ENCODE data around the gene CTIF. TPM values are rescaled to one million over a fixed set of nuclear protein-coding genes. Genes with fewer than 3 reads are reported as not detected.

The CTIF gene
- total and polyA plus RNA-seq, 7 experiments from 2014 or later: 1.3 to 11.2 (median 2.5) TPM; not detected in 2

DNA sequence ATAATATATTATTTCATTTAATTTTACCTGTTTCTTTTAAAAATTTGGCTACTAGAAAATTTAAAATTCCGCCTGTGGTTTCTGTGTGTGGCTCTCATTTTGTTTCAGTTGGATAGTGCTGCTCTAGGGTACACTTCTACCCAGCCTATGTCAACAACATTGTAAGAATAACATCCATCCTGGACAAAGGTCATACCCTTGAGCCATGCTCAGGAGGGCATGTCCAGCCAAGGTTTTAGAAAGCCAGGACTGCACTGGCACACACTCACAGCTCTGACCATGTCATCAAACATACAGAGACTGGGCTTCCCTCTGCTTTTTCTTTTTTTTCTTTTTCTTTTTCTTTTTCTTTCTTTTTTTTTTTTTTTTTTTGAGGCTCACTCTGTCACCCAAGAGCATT is 96.1 kb downstream of the CTIF start:
- DNase-seq: no peak
- ChIA-PET POLR2A (no interaction called here), CTCF (no interaction called here)
- intact Hi-C loops (cut with micrococcal nuclease): no loop called here
- no peaks in the 10 kb centered on the region for H3K27me3 ChIP-seq (ENCODE audit: control insufficient read depth in 2 of 2, insufficient read depth in 2 of 2, low read length in 2 of 2)
- ATAC-seq: no peak
- H3K36me3 Mint-ChIP-seq: no peaks in the 10 kb centered on the region
- H3K4me1 ChIP-seq (ENCODE audit: control insufficient read depth in 2 of 2, insufficient read depth in 2 of 2, low read length in 2 of 2): no peaks in the 10 kb centered on the region
- no peaks in the 10 kb centered on the region for H3K36me3 ChIP-seq (ENCODE audit: control insufficient read depth in 2 of 3, insufficient read depth in 3 of 3, low read length in 3 of 3)
- no peak overlapping the region for H3K27ac ChIP-seq (ENCODE audit: low read depth, low read length)
- no peak overlapping the region for H3K27ac Mint-ChIP-seq
- no peaks in the 10 kb centered on the region for H3K9me3 Mint-ChIP-seq
- no peak overlapping the region for H3K4me3 Mint-ChIP-seq
- no peak overlapping the region for H3K4me3 ChIP-seq (ENCODE audit: low read length)
- no peaks in the 10 kb centered on the region for H3K9me3 ChIP-seq (ENCODE audit: control insufficient read depth in 2 of 3, low read length in 3 of 3)
- H3K27me3 Mint-ChIP-seq: peaks cover 0 to 5% (median 0%) of the 10 kb centered on the region in 5 donors
- H3K4me1 Mint-ChIP-seq: no peaks in the 10 kb centered on the region

DNA sequence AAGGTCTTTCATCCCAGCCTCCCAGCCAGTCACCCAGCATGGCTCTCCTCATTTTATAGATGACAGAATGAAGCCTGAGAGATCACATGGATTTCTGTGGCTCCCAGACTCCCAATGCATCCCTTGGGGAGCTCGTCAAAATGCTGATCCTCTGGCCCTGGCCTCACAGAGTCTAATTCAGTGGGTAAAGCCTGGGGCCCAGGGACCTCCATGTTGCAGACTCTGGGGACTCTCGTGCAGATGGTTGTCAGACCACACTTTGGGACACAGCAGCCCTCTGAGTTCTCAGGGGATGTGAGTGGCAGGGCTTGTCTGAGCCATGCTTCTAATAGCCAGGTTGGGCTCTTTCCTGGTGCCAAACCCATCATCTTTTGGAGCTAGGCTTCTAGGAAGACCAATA is 97.0 kb downstream of the CTIF start:
- H3K4me3 Mint-ChIP-seq: no peak overlapping the region
- POLR2A ChIA-PET: no interaction called here
- no peak for ATAC-seq

DNA sequence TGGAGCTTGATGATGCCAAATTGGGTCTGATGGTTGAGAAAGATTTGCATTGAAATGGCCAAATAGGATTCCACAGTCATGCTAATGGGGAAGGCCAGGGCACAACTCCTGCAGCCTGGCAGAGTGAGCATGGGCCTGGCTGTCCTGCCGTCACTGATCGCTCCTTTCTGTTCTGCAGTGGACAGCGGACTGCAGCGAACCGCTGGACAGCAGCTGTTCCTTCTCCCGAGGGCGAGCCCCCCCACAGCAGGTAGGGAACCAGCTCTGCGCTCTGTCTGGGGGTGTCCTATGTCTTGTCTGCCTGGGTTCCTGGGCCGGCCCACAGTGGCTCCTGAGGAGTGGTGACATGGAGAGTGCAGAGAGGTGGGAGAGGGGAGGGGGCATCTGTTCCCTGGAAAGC is 97.6 kb downstream of the CTIF start:
- Mint-ChIP-seq H3K27me3 (peaks cover 0 to 5% (median 0%) of the 10 kb centered on the region in 5 donors), H3K27ac (no peak overlapping the region), H3K9me3 (peaks cover 0 to 1% (median 0%) of the 10 kb centered on the region in 11 donors), H3K4me1 (no peaks in the 10 kb centered on the region), H3K36me3 (no peaks in the 10 kb centered on the region), H3K4me3 (no peak overlapping the region)
- ATAC-seq (no peak), DNase-seq (no peak)
- Histone ChIP-seq H3K4me1 (ENCODE audit: control insufficient read depth in 2 of 2, insufficient read depth in 2 of 2, low read length in 2 of 2) (no peaks in the 10 kb centered on the region), H3K4me3 (ENCODE audit: low read length) (no peak overlapping the region), H3K27me3 (ENCODE audit: control insufficient read depth in 2 of 2, insufficient read depth in 2 of 2, low read length in 2 of 2) (no peaks in the 10 kb centered on the region), H3K27ac (ENCODE audit: low read depth, low read length) (no peak overlapping the region), H3K9me3 (ENCODE audit: control insufficient read depth in 2 of 3, low read length in 3 of 3) (no peaks in the 10 kb centered on the region), H3K36me3 (ENCODE audit: control insufficient read depth in 2 of 3, insufficient read depth in 3 of 3, low read length in 3 of 3) (no peaks in the 10 kb centered on the region)
- ChIA-PET CTCF (no interaction called here), POLR2A (no interaction called here)
- intact Hi-C loops (cut with micrococcal nuclease): no loop called here

More for the DNA sequence above, 97.0 kb downstream of the CTIF start:
- Histone ChIP-seq H3K4me3 (ENCODE audit: low read length) (no peak overlapping the region), H3K9me3 (ENCODE audit: control insufficient read depth in 2 of 3, low read length in 3 of 3) (no peaks in the 10 kb centered on the region), H3K27ac (ENCODE audit: low read depth, low read length) (no peak overlapping the region), H3K4me1 (ENCODE audit: control insufficient read depth in 2 of 2, insufficient read depth in 2 of 2, low read length in 2 of 2) (no peaks in the 10 kb centered on the region), H3K36me3 (ENCODE audit: control insufficient read depth in 2 of 3, insufficient read depth in 3 of 3, low read length in 3 of 3) (no peaks in the 10 kb centered on the region), H3K27me3 (ENCODE audit: control insufficient read depth in 2 of 2, insufficient read depth in 2 of 2, low read length in 2 of 2) (no peaks in the 10 kb centered on the region)
- Mint-ChIP-seq H3K27ac (no peak overlapping the region), H3K27me3 (peaks cover 0 to 5% (median 0%) of the 10 kb centered on the region in 5 donors), H3K36me3 (no peaks in the 10 kb centered on the region), H3K4me1 (no peaks in the 10 kb centered on the region), H3K9me3 (peaks cover 0 to 1% (median 0%) of the 10 kb centered on the region in 11 donors)
- intact Hi-C loops (cut with micrococcal nuclease): no loop called here
- CTCF ChIA-PET: no interaction called here
- no peak for DNase-seq

DNA sequence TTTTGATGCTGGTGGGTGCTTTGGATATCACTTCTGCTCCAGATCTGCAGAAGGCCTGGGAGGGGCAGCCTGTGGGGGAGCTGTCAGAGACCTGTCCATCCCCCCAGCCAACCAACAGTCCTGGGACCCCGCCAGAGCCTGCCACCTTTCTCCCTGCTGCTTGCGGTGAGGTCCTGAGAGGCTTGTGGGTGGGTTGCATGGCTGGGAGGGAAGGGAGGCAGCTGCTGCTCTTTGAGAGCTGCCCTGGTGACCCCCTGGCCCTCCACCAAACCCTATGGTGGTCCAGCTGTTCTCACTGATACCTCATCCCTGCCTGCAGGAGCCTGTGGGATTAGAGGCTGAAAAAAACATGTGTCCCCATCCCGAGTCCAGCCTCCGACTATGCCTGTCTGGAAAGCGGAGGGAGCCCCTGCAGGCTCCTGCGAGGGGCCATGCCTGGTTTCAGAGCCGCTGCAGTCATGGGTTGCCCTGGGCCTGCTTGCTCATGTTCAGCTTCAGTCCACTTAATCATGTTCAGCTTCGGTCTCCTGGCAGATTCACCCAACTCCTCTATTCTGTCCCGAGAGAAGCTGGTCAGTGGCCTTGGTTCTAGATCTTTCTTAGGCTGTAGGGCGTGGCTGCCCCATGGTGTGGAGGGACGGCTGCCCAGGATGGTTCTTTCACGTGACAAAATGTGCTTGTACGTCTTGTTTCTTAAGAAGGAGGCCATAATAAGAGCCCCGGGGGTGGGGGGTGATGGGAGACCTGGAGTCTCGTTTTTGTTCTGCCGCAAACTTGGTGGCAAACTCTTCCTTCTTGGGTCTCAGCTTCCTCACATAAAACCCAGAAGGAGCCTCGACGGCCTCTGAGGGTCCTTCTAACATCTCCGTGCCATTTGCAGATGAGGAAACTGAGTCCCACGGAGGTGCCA is 98.5 kb downstream of the CTIF start:
- H3K27ac Mint-ChIP-seq: no peak overlapping the region
- no peak overlapping the region for H3K4me3 Mint-ChIP-seq
- H3K9me3 ChIP-seq (ENCODE audit: control insufficient read depth in 2 of 3, low read length in 3 of 3): no peaks in the 10 kb centered on the region
- no peaks in the 10 kb centered on the region for H3K36me3 ChIP-seq (ENCODE audit: control insufficient read depth in 2 of 3, insufficient read depth in 3 of 3, low read length in 3 of 3)
- intact Hi-C loops (cut with micrococcal nuclease): no loop called here
- no peak for ATAC-seq
- peaks cover 0 to 5% (median 0%) of the 10 kb centered on the region in 11 donors for H3K9me3 Mint-ChIP-seq
- no peak for DNase-seq
- POLR2A ChIA-PET: no interaction called here
- no peak overlapping the region for H3K4me3 ChIP-seq (ENCODE audit: low read length)
- H3K4me1 Mint-ChIP-seq: no peaks in the 10 kb centered on the region
- H3K27me3 ChIP-seq (ENCODE audit: control insufficient read depth in 2 of 2, insufficient read depth in 2 of 2, low read length in 2 of 2): no peaks in the 10 kb centered on the region
- H3K27ac ChIP-seq (ENCODE audit: low read depth, low read length): no peak overlapping the region
- CTCF ChIA-PET: interaction anchor here (0.5 to 0.7 kb wide), 2 partner anchors 37 to 54 kb away, joined by 3 read pairs; no protein-coding TSS in a partner anchor
- peaks cover 0 to 5% (median 3%) of the 10 kb centered on the region in 5 donors for H3K27me3 Mint-ChIP-seq
- no peaks in the 10 kb centered on the region for H3K4me1 ChIP-seq (ENCODE audit: control insufficient read depth in 2 of 2, insufficient read depth in 2 of 2, low read length in 2 of 2)
- no peaks in the 10 kb centered on the region for H3K36me3 Mint-ChIP-seq

DNA sequence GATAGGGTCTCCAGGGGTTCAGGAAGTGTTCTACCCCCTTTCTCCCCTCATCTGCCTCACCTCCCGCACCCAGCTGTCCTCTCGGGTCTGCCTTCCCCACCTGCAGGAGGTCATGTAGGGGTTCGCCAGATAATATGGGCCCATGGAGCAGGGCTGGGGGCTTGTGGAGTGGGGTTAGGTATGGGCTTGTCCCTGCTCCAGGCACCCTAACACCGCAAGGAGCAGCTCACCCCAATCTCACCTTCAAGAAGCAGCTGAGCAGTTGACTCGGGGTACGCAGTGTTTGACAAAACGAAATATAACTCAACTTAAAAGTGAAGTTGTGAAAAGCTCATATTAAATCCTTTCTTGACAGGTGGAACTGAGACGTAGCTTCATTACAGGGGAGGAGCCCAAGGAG is 99.6 kb downstream of the CTIF start:
- ChIA-PET CTCF (no interaction called here), POLR2A (no interaction called here)
- Mint-ChIP-seq H3K27ac (no peak overlapping the region), H3K9me3 (peaks cover 0 to 6% (median 0%) of the 10 kb centered on the region in 11 donors), H3K4me1 (no peaks in the 10 kb centered on the region), H3K27me3 (peaks cover 0 to 5% (median 3%) of the 10 kb centered on the region in 5 donors), H3K36me3 (no peaks in the 10 kb centered on the region), H3K4me3 (no peak overlapping the region)
- H3K4me3 ChIP-seq (ENCODE audit: low read length): no peak overlapping the region
- H3K27ac ChIP-seq (ENCODE audit: low read depth, low read length): no peak overlapping the region
- no peaks in the 10 kb centered on the region for H3K4me1 ChIP-seq (ENCODE audit: control insufficient read depth in 2 of 2, insufficient read depth in 2 of 2, low read length in 2 of 2)
- H3K27me3 ChIP-seq (ENCODE audit: control insufficient read depth in 2 of 2, insufficient read depth in 2 of 2, low read length in 2 of 2): no peaks in the 10 kb centered on the region
- ATAC-seq (no peak), DNase-seq (no peak)
- intact Hi-C loops (cut with micrococcal nuclease): no loop called here
- H3K36me3 ChIP-seq (ENCODE audit: control insufficient read depth in 2 of 3, insufficient read depth in 3 of 3, low read length in 3 of 3): no peaks in the 10 kb centered on the region
- no peaks in the 10 kb centered on the region for H3K9me3 ChIP-seq (ENCODE audit: control insufficient read depth in 2 of 3, low read length in 3 of 3)

DNA sequence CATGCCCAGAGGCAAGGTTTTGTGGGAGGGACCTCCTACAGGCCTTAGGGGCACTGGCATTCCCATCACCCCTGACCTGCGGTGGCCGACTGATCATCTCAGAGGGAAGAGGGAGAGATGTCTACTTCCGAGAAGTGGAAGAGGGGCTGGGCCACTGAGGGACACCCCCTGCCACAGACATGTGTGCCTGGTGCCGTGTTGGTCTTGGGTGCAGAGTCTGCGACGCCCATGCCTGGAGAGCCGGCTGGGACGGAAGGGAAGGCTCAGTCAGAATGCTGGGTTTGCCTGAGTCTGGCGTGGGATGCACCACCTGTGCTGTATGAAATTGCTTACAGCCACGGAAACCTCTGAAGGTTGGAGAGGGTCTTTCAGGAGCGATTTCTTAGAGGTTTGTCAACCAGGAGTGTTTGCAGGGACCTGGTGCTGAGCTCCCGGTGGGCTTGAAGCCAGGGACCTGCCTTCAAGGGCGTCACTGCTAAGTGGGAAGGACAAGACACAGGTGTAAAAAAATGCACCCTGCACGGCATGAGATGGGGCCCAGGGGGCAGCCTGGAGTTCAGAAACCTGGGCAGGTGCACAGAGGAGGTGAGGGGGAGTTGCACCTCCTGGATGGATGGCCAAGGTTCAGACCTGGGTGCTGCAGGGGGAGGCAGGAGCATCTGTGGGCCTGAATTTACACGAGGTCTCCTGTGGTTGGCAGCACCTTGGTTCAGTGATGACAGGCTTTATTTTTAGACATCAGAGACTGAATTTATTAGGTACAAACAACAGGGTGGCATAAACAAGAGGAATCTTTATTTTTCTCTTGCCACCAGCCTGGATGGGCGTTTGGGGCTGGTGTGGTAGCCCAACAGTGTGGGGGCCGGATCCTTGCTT is 100.3 kb downstream of the CTIF start:
- ATAC-seq (no peak), DNase-seq (no peak)
- H3K4me3 Mint-ChIP-seq: no peak overlapping the region
- no peaks in the 10 kb centered on the region for H3K36me3 ChIP-seq (ENCODE audit: control insufficient read depth in 2 of 3, insufficient read depth in 3 of 3, low read length in 3 of 3)
- no peaks in the 10 kb centered on the region for H3K9me3 ChIP-seq (ENCODE audit: control insufficient read depth in 2 of 3, low read length in 3 of 3)
- H3K36me3 Mint-ChIP-seq: no peaks in the 10 kb centered on the region
- H3K9me3 Mint-ChIP-seq: peaks cover 0 to 6% (median 0%) of the 10 kb centered on the region in 11 donors
- H3K27ac Mint-ChIP-seq: no peak overlapping the region
- POLR2A ChIA-PET: no interaction called here
- H3K4me3 ChIP-seq (ENCODE audit: low read length): no peak overlapping the region
- CTCF ChIA-PET: no interaction called here
- H3K27me3 Mint-ChIP-seq: peaks cover 0 to 5% (median under 1%) of the 10 kb centered on the region in 5 donors
- no peak overlapping the region for H3K27ac ChIP-seq (ENCODE audit: low read depth, low read length)
- H3K4me1 ChIP-seq (ENCODE audit: control insufficient read depth in 2 of 2, insufficient read depth in 2 of 2, low read length in 2 of 2): no peaks in the 10 kb centered on the region
- peaks cover 0 to 1% (median 0%) of the 10 kb centered on the region in 7 donors for H3K4me1 Mint-ChIP-seq
- intact Hi-C loops (cut with micrococcal nuclease): no loop called here
- no peaks in the 10 kb centered on the region for H3K27me3 ChIP-seq (ENCODE audit: control insufficient read depth in 2 of 2, insufficient read depth in 2 of 2, low read length in 2 of 2)

All from naive thymus-derived CD4-positive, alpha-beta T cell (primary cell).